Retinal pigment epithelial cell (primary cell): Measurements from ENCODE around the gene STRIT1.

ENCODE experiments used
- DNase-seq: peaks from one replicate; pipeline ENCODE4 v3.0.0-alpha.2; 2010; ENCODE audit warnings: low read depth
- H3K4me3 ChIP-seq: 2 replicates; pipeline ENCODE4 v1.5.1; 2011; ENCODE audit warnings: mild to moderate bottlenecking, low read length, control low read depth, moderate library complexity
- TF ChIP-seq, protein P1 (sequence below): conservative IDR thresholded peaks from 2 replicates; pipeline ENCODE4 v1.5.1; 2011; ENCODE audit warnings: low read depth, low read length, control low read depth, inconsistent platforms

Gene STRIT1

GRCh38 chr3:155293516-155293915 lies at the start of gene STRIT1:
Gene STRIT1 (minus strand): TSS chr3:155293683.
- no peak within 1 kb of the TSS for H3K4me3 ChIP-seq
- no peak for DNase-seq
- TF ChIP-seq, protein P1, sequence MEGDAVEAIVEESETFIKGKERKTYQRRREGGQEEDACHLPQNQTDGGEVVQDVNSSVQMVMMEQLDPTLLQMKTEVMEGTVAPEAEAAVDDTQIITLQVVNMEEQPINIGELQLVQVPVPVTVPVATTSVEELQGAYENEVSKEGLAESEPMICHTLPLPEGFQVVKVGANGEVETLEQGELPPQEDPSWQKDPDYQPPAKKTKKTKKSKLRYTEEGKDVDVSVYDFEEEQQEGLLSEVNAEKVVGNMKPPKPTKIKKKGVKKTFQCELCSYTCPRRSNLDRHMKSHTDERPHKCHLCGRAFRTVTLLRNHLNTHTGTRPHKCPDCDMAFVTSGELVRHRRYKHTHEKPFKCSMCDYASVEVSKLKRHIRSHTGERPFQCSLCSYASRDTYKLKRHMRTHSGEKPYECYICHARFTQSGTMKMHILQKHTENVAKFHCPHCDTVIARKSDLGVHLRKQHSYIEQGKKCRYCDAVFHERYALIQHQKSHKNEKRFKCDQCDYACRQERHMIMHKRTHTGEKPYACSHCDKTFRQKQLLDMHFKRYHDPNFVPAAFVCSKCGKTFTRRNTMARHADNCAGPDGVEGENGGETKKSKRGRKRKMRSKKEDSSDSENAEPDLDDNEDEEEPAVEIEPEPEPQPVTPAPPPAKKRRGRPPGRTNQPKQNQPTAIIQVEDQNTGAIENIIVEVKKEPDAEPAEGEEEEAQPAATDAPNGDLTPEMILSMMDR, result no peak

GRCh38 chr3:155342344-155342743 lies 48.9 kb upstream of the STRIT1 start:
- TF ChIP-seq, protein P1, result no peak
- H3K4me3 ChIP-seq, result no peak overlapping the region
- DNase-seq, result no peak

GRCh38 chr3:155339052-155339451 lies 45.6 kb upstream of the STRIT1 start:
- H3K4me3 ChIP-seq, result no peak overlapping the region
- no peak for DNase-seq
- TF ChIP-seq, protein P1, result no peak

DNA sequence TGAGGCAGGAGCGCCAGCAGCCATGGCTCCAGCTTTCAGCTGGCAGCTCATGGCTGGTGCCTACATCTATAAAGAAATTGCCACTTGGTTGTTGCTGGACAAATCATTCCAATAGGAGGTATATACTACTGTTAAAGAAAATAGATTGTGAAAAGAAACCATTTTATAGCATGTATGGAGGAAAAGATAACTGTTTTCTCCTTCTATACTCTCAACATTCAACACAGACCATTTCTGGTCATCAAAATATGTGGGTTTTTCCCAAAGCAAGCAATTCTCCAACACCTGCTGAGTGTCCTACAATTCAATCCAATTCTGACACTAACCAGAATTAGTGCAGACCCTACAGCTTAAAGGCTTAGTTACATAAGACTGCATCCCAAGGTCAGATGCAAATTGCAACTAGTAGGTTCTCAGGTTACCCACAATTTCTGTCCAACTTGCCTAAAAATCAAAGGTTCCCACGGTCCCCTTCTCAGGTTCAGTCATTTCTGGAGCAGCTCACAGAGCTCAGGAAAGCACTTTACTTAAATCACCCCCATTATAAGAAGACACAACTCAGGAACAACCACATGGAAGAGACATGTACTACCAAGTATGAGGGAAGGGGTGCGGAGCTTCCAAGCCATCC lies 42.4 kb upstream of the STRIT1 start:
- TF ChIP-seq, protein P1, result no peak
- H3K4me3 ChIP-seq, result no peak overlapping the region
- DNase-seq, result no peak

DNA sequence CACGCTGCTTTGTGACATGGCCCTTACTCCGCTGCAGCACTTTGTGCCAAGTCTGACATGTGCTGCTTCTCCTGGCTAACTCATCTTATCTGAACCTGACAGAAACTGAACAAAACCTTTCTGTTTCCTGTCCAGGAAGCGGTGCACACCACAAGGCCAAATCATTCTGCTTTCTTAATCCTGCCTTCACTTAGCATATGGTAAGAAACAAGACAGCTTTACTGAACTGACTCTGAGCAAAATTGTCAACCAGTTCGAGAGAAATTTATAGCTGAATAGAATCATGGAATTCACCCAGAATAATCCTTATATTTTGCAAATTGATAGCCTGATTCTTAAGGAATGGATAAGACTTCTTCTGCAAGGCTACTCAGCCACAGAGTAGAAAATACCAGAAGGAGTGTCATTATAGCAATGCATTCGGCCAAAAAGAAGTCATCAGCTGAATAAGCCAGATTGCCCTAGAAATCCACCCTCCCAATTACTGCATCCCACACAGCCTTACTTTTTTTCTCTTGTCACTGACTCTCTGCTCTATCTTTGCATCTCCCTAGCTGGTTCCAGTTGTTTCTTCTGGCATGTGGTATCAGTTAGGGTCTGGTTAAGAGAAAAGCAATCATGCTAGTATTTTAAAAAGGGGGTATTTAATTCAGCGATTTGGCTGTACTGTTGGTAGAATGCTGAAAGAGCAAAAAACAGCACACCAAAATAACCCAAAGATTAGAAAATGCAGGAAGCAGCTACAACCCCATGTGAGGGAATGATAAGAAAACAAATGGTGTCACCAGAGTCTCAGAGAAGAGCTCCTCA lies 41.6 kb upstream of the STRIT1 start:
- TF ChIP-seq, protein P1, result no peak
- DNase-seq, result no peak

DNA sequence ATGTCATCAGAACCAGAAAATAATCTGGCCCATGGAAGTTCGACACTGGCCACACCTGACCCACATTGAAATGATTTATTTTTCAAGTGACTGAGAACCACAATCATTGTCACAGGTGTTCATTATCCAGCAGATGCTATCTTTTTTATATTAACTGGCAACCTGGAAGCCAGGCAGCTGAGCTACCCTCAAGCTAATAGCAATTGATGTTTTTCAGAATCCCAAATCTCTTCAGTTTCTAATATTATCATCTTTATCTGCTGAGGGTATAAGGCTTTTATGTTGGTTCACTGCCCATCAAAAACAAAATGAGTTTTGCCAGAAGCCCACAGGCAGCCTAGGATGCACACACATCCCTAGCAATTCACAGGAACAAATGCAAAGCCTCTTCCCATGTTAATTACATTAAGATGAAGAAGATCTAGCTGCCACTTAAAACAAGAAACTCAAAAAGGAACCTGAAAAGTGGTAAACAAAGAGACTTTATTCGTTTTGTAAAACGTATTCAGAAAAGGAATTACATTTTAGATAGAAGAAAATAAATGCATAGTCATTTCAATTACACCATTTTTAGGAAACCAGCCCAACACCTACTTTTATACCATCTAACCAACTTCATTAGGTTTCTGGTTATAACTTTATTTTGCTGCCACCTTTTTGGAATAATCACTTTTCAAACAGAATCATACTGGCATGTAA lies 40.9 kb upstream of the STRIT1 start:
- no peak for DNase-seq
- TF ChIP-seq, protein P1, result no peak
- H3K4me3 ChIP-seq, result no peak overlapping the region

More for the DNA sequence above, 41.6 kb upstream of the STRIT1 start:
- no peak overlapping the region for H3K4me3 ChIP-seq
